IPS-18c (cell line): ENCODE measurements around the gene GUK1.

Experiments
- H3K4me3 ChIP-seq: 2 replicates; pipeline ENCODE4 v1.7.0; 2013; ENCODE audit warnings: low read depth, mild to moderate bottlenecking, low read length, moderate library complexity; ENCODE audit not compliant: insufficient read depth
- H3K9me3 ChIP-seq: one replicate; pipeline ENCODE4 v1.6.1; 2013; ENCODE audit warnings: mild to moderate bottlenecking, low read length, moderate library complexity; ENCODE audit not compliant: control insufficient read depth, insufficient read depth

GUK1 gene

GRCh38 chr1:228144193-228144992 is 4.3 kb downstream of the GUK1 start:
- Histone ChIP-seq H3K9me3 (no peaks in the 10 kb centered on the region), H3K4me3 (no peak overlapping the region)

GRCh38 chr1:228144993-228145343 is 4.9 kb downstream of the GUK1 start:
- Histone ChIP-seq H3K9me3 (no peaks in the 10 kb centered on the region), H3K4me3 (no peak overlapping the region)

- no peak overlapping the region for H3K4me3 ChIP-seq
- no peaks in the 10 kb centered on the region for H3K9me3 ChIP-seq
These were observed 5.7 kb downstream of the GUK1 start for GRCh38 chr1:228145463-228146416.

- Histone ChIP-seq H3K9me3 (no peaks in the 10 kb centered on the region), H3K4me3 (no peak overlapping the region)
These were observed 6.5 kb downstream of the GUK1 start for GRCh38 chr1:228146417-228147150.

GRCh38 chr1:228147151-228147693 is 7.1 kb downstream of the GUK1 start:
- no peaks in the 10 kb centered on the region for H3K9me3 ChIP-seq
- H3K4me3 ChIP-seq = no peak overlapping the region

- Histone ChIP-seq H3K9me3 (no peaks in the 10 kb centered on the region), H3K4me3 (no peak overlapping the region)
These were observed 7.7 kb downstream of the GUK1 start for GRCh38 chr1:228147768-228148167.

GRCh38 chr1:228148196-228148861 is 8.2 kb downstream of the GUK1 start:
- no peak overlapping the region for H3K4me3 ChIP-seq

GRCh38 chr1:228148935-228149405 is 8.9 kb downstream of the GUK1 start:
- H3K4me3 ChIP-seq = no peak overlapping the region
- H3K9me3 ChIP-seq = no peaks in the 10 kb centered on the region

More at GRCh38 chr1:228148196-228148861, 8.2 kb downstream of the GUK1 start:
- no peaks in the 10 kb centered on the region for H3K9me3 ChIP-seq

GRCh38 chr1:228149406-228150119 is 9.5 kb downstream of the GUK1 start, which contains the start of gene GJC2:
TSS of gene GJC2 (plus strand) at chr1:228149930. CDS start at chr1:228157759, 7,829 bp downstream.
- H3K9me3 ChIP-seq = no peaks in the 10 kb centered on the region
- no peak within 1 kb of the TSS for H3K4me3 ChIP-seq

- Histone ChIP-seq H3K4me3 (no peak overlapping the region), H3K9me3 (no peaks in the 10 kb centered on the region)
These were observed 10.0 kb downstream of the GUK1 start for GRCh38 chr1:228150120-228150460.

- Histone ChIP-seq H3K9me3 (no peaks in the 10 kb centered on the region), H3K4me3 (no peak overlapping the region)
These were observed 10.5 kb downstream of the GUK1 start for GRCh38 chr1:228150461-228151179.

GRCh38 chr1:228151180-228151925 is 11.3 kb downstream of the GUK1 start:
- Histone ChIP-seq H3K9me3 (no peaks in the 10 kb centered on the region), H3K4me3 (no peak overlapping the region)

GRCh38 chr1:228152097-228152917 is 12.2 kb downstream of the GUK1 start:
- Histone ChIP-seq H3K9me3 (no peaks in the 10 kb centered on the region), H3K4me3 (no peak overlapping the region)

- H3K4me3 ChIP-seq = no peak overlapping the region
These were observed 12.8 kb downstream of the GUK1 start for GRCh38 chr1:228152918-228153258.

More at GRCh38 chr1:228152918-228153258, 12.8 kb downstream of the GUK1 start:
- no peaks in the 10 kb centered on the region for H3K9me3 ChIP-seq
